K562 (cell line): ENCODE data around the gene ZBTB32. TPM values are rescaled to one million over a fixed set of nuclear protein-coding genes. Genes with fewer than 3 reads are reported as not detected.
A peak's percentile ranks its signal among the peaks of the same experiment; 100 is the strongest.

Source experiments
- CBX5 ChIP-seq: IDR thresholded peaks from 2 replicates; pipeline ENCODE4 v1.6.1; 2014; ENCODE audit warnings: low read depth, borderline replicate concordance
- CHCHD3 ChIP-seq: fragments of 250-450 bp; sonication (Bioruptor Pico); IDR thresholded peaks from 2 replicates; pipeline ENCODE4 v2.1.2; 2022; ENCODE audit warnings: mild to moderate bottlenecking
- CTCF ChIP-seq, 3 experiments: IDR thresholded peaks in 2 of 3; conservative IDR thresholded peaks in 1 of 3; 2 replicates each; pipeline ENCODE4 v1.5.1; 2011 to 2012; ENCODE audit warnings: low read length in 3 of 3, mild to moderate bottlenecking in 3 of 3, control low read depth in 2 of 3, improper control_type of control experiment in 1 of 3, inconsistent platforms in 1 of 3, low read depth in 1 of 3, mixed read lengths in 1 of 3, moderate library complexity in 1 of 3; ENCODE audit not compliant: insufficient read depth in 2 of 3
- DPF2 ChIP-seq: fragments of 450-650 bp; IDR thresholded peaks from 2 replicates; pipeline ENCODE4 v1.6.1; 2016
- HBP1 ChIP-seq: fragments of 450-650 bp; formaldehyde crosslinking; IDR thresholded peaks from 2 replicates; pipeline ENCODE4 v1.4.0; 2022; ENCODE audit warnings: missing genetic modification characterization
- HNRNPK ChIP-seq: fragments of 200-400 bp; formaldehyde crosslinking; IDR thresholded peaks from one replicate; pipeline ENCODE4 v1.6.1; 2018; ENCODE audit warnings: mild to moderate bottlenecking, low read depth, low read length; ENCODE audit not compliant: poor library complexity, severe bottlenecking
- IRF1 ChIP-seq: sonication (generic); formaldehyde crosslinking; IDR thresholded peaks from 2 replicates; pipeline ENCODE4 v1.8.0; 2022; ENCODE audit warnings: missing genetic modification reagents, mild to moderate bottlenecking, borderline replicate concordance
- MIER1 ChIP-seq: fragments of 450-650 bp; IDR thresholded peaks from 2 replicates; pipeline ENCODE4 v1.6.1; 2016; ENCODE audit warnings: antibody characterized with exemption, mild to moderate bottlenecking, low read depth
- NCOR1 ChIP-seq: fragments of 450-650 bp; IDR thresholded peaks from 2 replicates; pipeline ENCODE4 v1.6.1; 2016; ENCODE audit warnings: mild to moderate bottlenecking, moderate library complexity
- NR3C1 ChIP-seq: sonication (generic); formaldehyde crosslinking; IDR thresholded peaks from 2 replicates; pipeline ENCODE4 v1.8.1; 2022; ENCODE audit warnings: missing genetic modification reagents
- OTX1 ChIP-seq: fragments of 450-650 bp; formaldehyde crosslinking; IDR thresholded peaks from 2 replicates; pipeline ENCODE4 v1.4.0; 2022; ENCODE audit warnings: mild to moderate bottlenecking
- PHB ChIP-seq: fragments of 250-450 bp; sonication (Bioruptor Pico); IDR thresholded peaks from 2 replicates; pipeline ENCODE4 v1.5.0; 2021
- STAG1 ChIP-seq: sonication (generic); formaldehyde crosslinking; IDR thresholded peaks from 2 replicates; pipeline ENCODE4 v1.5.0; 2020; ENCODE audit warnings: missing genetic modification reagents, borderline replicate concordance
- TFAP4 ChIP-seq: sonication (generic); formaldehyde crosslinking; IDR thresholded peaks from 2 replicates; pipeline ENCODE4 v1.8.0; 2022; ENCODE audit warnings: missing genetic modification reagents, mild to moderate bottlenecking, moderate library complexity, borderline replicate concordance
- ZBTB9 ChIP-seq: fragments of 450-650 bp; formaldehyde crosslinking; IDR thresholded peaks from 2 replicates; pipeline ENCODE4 v1.4.0; 2020; ENCODE audit warnings: mild to moderate bottlenecking, moderate library complexity
- ZC3H11A ChIP-seq: IDR thresholded peaks from 2 replicates; pipeline ENCODE4 v1.6.1; 2012; ENCODE audit warnings: low read depth, low read length, improper control_type of control experiment
- ZNF253 ChIP-seq: fragments of 250-450 bp; sonication (Bioruptor Pico); conservative IDR thresholded peaks from 2 replicates; pipeline ENCODE4 v1.6.1; 2021; ENCODE audit warnings: mild to moderate bottlenecking
- ZNF263 ChIP-seq: sonication (generic); formaldehyde crosslinking; IDR thresholded peaks from 2 replicates; pipeline ENCODE4 v1.8.0; 2022; ENCODE audit warnings: mild to moderate bottlenecking, missing genetic modification reagents, borderline replicate concordance
- ZNF77 ChIP-seq: fragments of 250-450 bp; sonication (Bioruptor Pico); IDR thresholded peaks from 2 replicates; pipeline ENCODE4 v1.5.0; 2020
- polyA plus RNA-seq, 8 experiments: library from polyadenylated mRNA; depleted of rRNA in 4 of 8; stranded (reverse) in 5 of 8; unstranded in 3 of 8; fragments of >200 nt; fragmentation: Nextera tagmentation in 2 of 8; fragmentation: Illumina TruSeq in 1 of 8; extraction: Ambion mirVana in 2 of 8; extraction: Trizol in 1 of 8; gene quantifications; 2 replicates each; pipeline versions ENCODE4 v1.2.1 to v1.2.3, GENCODE V29; 2011 to 2014; ENCODE audit warnings: inconsistent platforms in 1 of 8, missing spikeins in 1 of 8
- total RNA-seq, 7 experiments: library from RNA; depleted of rRNA in 6 of 7; stranded (reverse); fragments of >200 nt in 6 of 7; fragmentation: Illumina TruSeq in 2 of 7; extraction: Trizol in 2 of 7; gene quantifications; 2 replicates each; pipeline versions ENCODE4 v1.2.1 to v1.2.3, GENCODE V29; 2011 to 2021; ENCODE audit warnings: low replicate concordance in 1 of 7

Gene ZBTB32
- total and polyA plus RNA-seq, 9 of the 15 experiments (the other 6 are each of a cell fraction or from before 2014, with no cell fraction given), result 0.20 TPM; not detected in 8

GRCh38 chr19:35693835-35694599 is 10.3 kb upstream of the ZBTB32 start (continued):
- TF ChIP-seq STAG1 (peak; percentile 92), ZBTB9 (no peak), CBX5 (no peak), HBP1 (CRISPR knock-in tag) (peak; percentile 97), TFAP4 (peak; percentile 54; the same call in 1 of the 2 replicates), NCOR1 (no peak; the same call in 1 of the 2 replicates), CTCF (IDR thresholded peaks at IDR 0.05 in 2 of 3, conservative IDR thresholded peaks at IDR 0.05 in 1 of 3; ENCODE audit: insufficient read depth in 2 of 3, low read depth in 1 of 3, low read length in 3 of 3) (peak; percentile 98 to 99 (median 99)), DPF2 (peak; percentile 63; the same call in 1 of the 2 replicates), ZC3H11A (no peak), CHCHD3 (no peak), PHB (CRISPR knock-in tag) (no peak), MIER1 (0 out of 2 replicates have a peak, but pooled peaks have one; percentile 47), ZNF263 (peak; percentile 100), IRF1 (no peak), HNRNPK (no peak), NR3C1 (CRISPR knock-in tag) (no peak), OTX1 (CRISPR knock-in tag) (peak; percentile 97), ZNF253 (no peak), ZNF77 (CRISPR knock-in tag) (no peak)
